Esophagus muscularis mucosa (tissue), 4 donors: ENCODE measurements around the gene SRSF3. TPM values are rescaled to one million over a fixed set of nuclear protein-coding genes. Genes with fewer than 3 reads are reported as not detected.
"Not testable (repeated sequence)": the region's sequence is repeated elsewhere in the genome, so short reads cannot be mapped to it uniquely, and the experiment has no call there.

Experiments used
- DNase-seq: peaks from one replicate; pipeline ENCODE4 v3.0.0-alpha.2; 2017; ENCODE audit errors: extremely low spot score
- H3K27ac ChIP-seq, 4 donors: fragments of 200-600 bp; sonication (generic); replicated peaks in 1 of 4; 1 replicate in 3 of 4; 2 replicates in 1 of 4; pipeline ENCODE4 v1.5.1; 2016 to 2019; ENCODE audit warnings: mild to moderate bottlenecking in 1 of 4
- H3K27me3 ChIP-seq, 4 donors: fragments of 200-600 bp; sonication (generic); one replicate each; pipeline versions ENCODE4 v1.5.1 to v1.6.0; 2016 to 2019
- H3K36me3 ChIP-seq, 4 donors: fragments of 200-600 bp; sonication (generic); one replicate each; pipeline ENCODE4 v1.5.1; 2016 to 2019
- H3K4me1 ChIP-seq, 4 donors: fragments of 200-600 bp; sonication (generic); one replicate each; pipeline ENCODE4 v1.5.1; 2016 to 2019
- H3K4me3 ChIP-seq, 4 donors: fragments of 200-600 bp; sonication (generic); 1 replicate in 2 of 4; 2 replicates in 2 of 4; pipeline ENCODE4 v1.5.1; 2016 to 2019; ENCODE audit warnings: mild to moderate bottlenecking in 4 of 4, moderate library complexity in 1 of 4
- H3K9me3 ChIP-seq, 4 donors: fragments of 200-600 bp; sonication (generic); 1 replicate in 3 of 4; 2 replicates in 1 of 4; pipeline ENCODE4 v1.5.1; 2016 to 2019
- CTCF ChIP-seq, 3 experiments: fragments of 200-600 bp in 2 of 3; fragments of 450-650 bp in 1 of 3; sonication (generic) in 2 of 3; IDR thresholded peaks; one replicate each; pipeline ENCODE4 v1.5.1; 2017 to 2019; ENCODE audit warnings: antibody characterized with exemption in 3 of 3, mild to moderate bottlenecking in 2 of 3, moderate library complexity in 1 of 3
- EP300 ChIP-seq: sonication (generic); formaldehyde crosslinking; IDR thresholded peaks from one replicate; pipeline ENCODE4 v1.6.1; 2017; ENCODE audit warnings: antibody characterized with exemption
- POLR2A ChIP-seq: fragments of 450-650 bp; IDR thresholded peaks from one replicate; pipeline ENCODE4 v1.6.1; 2017; ENCODE audit warnings: antibody characterized with exemption, moderate library complexity, mild to moderate bottlenecking, low read depth
- POLR2AphosphoS5 ChIP-seq, 2 donors: sonication (generic); formaldehyde crosslinking; IDR thresholded peaks; one replicate each; pipeline ENCODE4 v1.6.1; 2017; ENCODE audit warnings: antibody characterized with exemption in 2 of 2
- WGBS: methylation state at CpG from one replicate; pipeline ENCODE4 v1.1.5; 2018; 5-methylcytosine and 5-hydroxymethylcytosine counted together
- intact Hi-C: fragments of 100-400 bp; cut with DNase I; formaldehyde crosslinking; loops from one replicate; pipeline ENCODE4 v1.15.1; 2023
- small RNA-seq, 3 donors: library from RNA; depleted of rRNA; stranded (forward); fragments of <200 nt; gene quantifications; one replicate each; pipeline ENCODE3, GENCODE V24; 2016
- total RNA-seq, 4 donors: library from RNA; depleted of rRNA; stranded (reverse); fragments of >200 nt; gene quantifications; one replicate each; pipeline versions ENCODE4 v1.1.0 to v1.2.1, GENCODE V29; 2016

Gene SRSF3
- total RNA-seq, 4 donors from 2014 or later, result 149 to 226 (median 180) TPM

DNA sequence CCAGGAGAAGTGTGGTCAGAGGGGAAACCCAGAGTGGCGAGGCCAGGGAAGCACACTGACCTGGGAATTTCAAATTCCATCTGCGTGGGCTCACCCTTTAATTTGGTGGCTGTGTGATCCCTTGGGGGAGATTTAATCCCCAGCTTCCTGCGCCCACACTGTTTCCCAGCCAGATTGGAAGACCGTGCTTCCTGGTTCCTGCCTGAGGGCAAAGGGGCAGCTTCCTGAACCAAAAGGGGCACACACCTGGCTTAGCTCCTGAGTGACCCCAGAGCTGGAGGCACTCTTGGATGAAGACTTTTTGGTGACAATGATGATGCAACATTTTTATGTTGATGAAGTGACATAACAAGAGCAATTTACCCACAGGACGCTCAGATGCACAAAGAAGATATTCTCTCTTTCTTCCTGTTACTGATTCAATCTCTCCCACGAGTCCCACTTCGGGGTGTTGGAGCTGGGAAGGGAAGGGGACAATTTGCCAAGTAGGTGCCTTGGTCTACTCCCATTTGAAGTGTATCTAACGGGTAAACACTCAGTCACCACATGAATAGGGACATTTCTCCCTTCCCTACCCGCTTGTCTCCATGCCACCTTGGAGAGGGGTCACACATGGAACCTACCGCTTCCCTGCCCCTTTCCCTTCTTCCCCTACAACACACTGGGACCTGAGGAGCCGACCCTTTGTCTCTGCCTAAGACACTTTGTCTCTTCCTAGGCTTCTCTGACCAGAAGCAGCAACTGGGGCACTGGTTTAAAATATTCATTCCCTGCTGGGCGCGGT is 55.7 kb downstream of the SRSF3 start:
- no peak overlapping the region for H3K4me3 ChIP-seq
- H3K27ac ChIP-seq, result no peak overlapping the region
- peaks cover 0 to 8% (median 0%) of the 10 kb centered on the region in 4 donors for H3K4me1 ChIP-seq
- H3K9me3 ChIP-seq, result no peaks in the 10 kb centered on the region
- WGBS, result 70% methylated on average over 13 of the region's 13 CpGs
- no peak for DNase-seq
- no peaks in the 10 kb centered on the region for H3K36me3 ChIP-seq
- H3K27me3 ChIP-seq, result no peaks in the 10 kb centered on the region
- TF ChIP-seq CTCF (IDR thresholded peaks at IDR 0.05) (no peak), EP300 (no peak), POLR2A (no peak), POLR2AphosphoS5 (IDR thresholded peaks at IDR 0.05) (no peak)
- intact Hi-C loops, result no loop called here

- WGBS, result 72% methylated on average over 2 of the region's 2 CpGs
- intact Hi-C loops, result no loop called here
Observed at GRCh38 chr6:36650848-36651478, 56.8 kb downstream of the SRSF3 start.

GRCh38 chr6:36651659-36652379 is 57.7 kb downstream of the SRSF3 start:
- no peaks in the 10 kb centered on the region for H3K36me3 ChIP-seq
- WGBS, result 93% methylated on average over 11 of the region's 11 CpGs
- H3K4me3 ChIP-seq, result no peak overlapping the region
- no peak for TF ChIP-seq EP300
- TF ChIP-seq CTCF (IDR thresholded peaks at IDR 0.05), result no peak
- peaks cover 0 to 8% (median 0%) of the 10 kb centered on the region in 4 donors for H3K4me1 ChIP-seq
- H3K27ac ChIP-seq, result no peak overlapping the region
- intact Hi-C loops, result no loop called here
- no peak for DNase-seq
- no peaks in the 10 kb centered on the region for H3K9me3 ChIP-seq
- peaks cover 0 to 2% (median 0%) of the 10 kb centered on the region in 4 donors for H3K27me3 ChIP-seq

More at GRCh38 chr6:36650848-36651478, 56.8 kb downstream of the SRSF3 start:
- peaks cover 0 to 2% (median 0%) of the 10 kb centered on the region in 4 donors for H3K27me3 ChIP-seq
- no peaks in the 10 kb centered on the region for H3K9me3 ChIP-seq
- no peak overlapping the region for H3K4me3 ChIP-seq
- no peak overlapping the region for H3K27ac ChIP-seq
- DNase-seq, result no peak
- TF ChIP-seq EP300 (no peak), POLR2A (no peak), POLR2AphosphoS5 (IDR thresholded peaks at IDR 0.05) (no peak), CTCF (IDR thresholded peaks at IDR 0.05) (no peak)
- peaks cover 0 to 8% (median 0%) of the 10 kb centered on the region in 4 donors for H3K4me1 ChIP-seq
- H3K36me3 ChIP-seq, result no peaks in the 10 kb centered on the region

DNA sequence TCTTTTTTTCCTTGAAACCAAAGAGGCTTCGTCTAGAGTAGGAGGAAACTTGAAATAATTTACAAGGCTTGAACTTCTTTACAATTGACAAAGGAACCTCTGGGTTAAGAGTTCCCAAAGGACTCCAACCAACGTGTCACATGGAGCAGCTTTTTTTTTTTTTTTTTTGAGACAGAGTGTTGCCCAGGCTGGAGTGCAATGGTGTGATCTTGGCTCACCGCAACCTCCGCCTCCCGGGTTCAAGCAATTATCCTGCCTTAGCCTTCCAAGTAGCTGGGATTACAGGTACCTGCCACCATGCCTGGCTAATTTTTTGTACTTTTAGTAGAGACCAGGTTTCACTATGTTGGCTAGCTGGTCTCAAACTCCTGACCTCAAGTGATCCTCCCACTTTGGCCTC is 60.3 kb downstream of the SRSF3 start:
- intact Hi-C loops, H3K27ac ChIP-seq, DNase-seq, H3K36me3 ChIP-seq, H3K4me3 ChIP-seq, H3K9me3 ChIP-seq, H3K27me3 ChIP-seq: not testable (repeated sequence)
- WGBS, result 90% methylated on average over 5 of the region's 5 CpGs
- peaks cover 0 to 20% (median 15%) of the 10 kb centered on the region in 4 donors for H3K4me1 ChIP-seq

Small RNA genes within 50 kb of the gene (small RNA-seq; reads per million reads assigned to genes)
- gene MIR3925 (0 reads per million in 3 donors), gene RNU1-88P (0 to 0.75 (median 0) reads per million in 3 donors)

Other genes with a start within 250 kb of the SRSF3 start
- gene ETV7, start 206.7 kb upstream of the SRSF3 start, total RNA-seq, result 1 to 10 TPM in 1 of 4 donors, under 1 TPM in 1, not detected in 2; 0.71 to 1.5 TPM
- not detected for gene PXT1, start 151.5 kb upstream of the SRSF3 start, total RNA-seq
- gene KCTD20, start 151.4 kb upstream of the SRSF3 start, total RNA-seq, result 10 to 100 TPM; 47.3 to 78.2 (median 63.0) TPM
- gene STK38, start 46.9 kb upstream of the SRSF3 start, total RNA-seq, result 10 to 100 TPM; 32.0 to 44.3 (median 40.3) TPM
- gene CDKN1A, start 84.4 kb downstream of the SRSF3 start, total RNA-seq, result 100 to 1,000 TPM in 2 of 4 donors, 10 to 100 TPM in 2; 47.3 to 613 (median 93.3) TPM
- gene RAB44, start 103.5 kb downstream of the SRSF3 start, total RNA-seq, result 1 to 10 TPM in 2 of 4 donors, under 1 TPM in 2; 0.19 to 1.5 (median 0.94) TPM
- gene CPNE5, start 245.1 kb downstream of the SRSF3 start, total RNA-seq, result 1 to 10 TPM; 2.1 to 4.6 (median 2.6) TPM